Right atrium auricular region (tissue), 2 donors: ENCODE results near the gene CMBL. TPM values are rescaled to one million over a fixed set of nuclear protein-coding genes. Genes with fewer than 3 reads are reported as not detected.

Source experiments
- DNase-seq: peaks from one replicate; pipeline ENCODE4 v3.0.0-alpha.2; 2019; ENCODE audit warnings: low spot score
- H3K27ac ChIP-seq, 2 donors: fragments of 200-600 bp; sonication (generic); 1 replicate in 1 of 2; 2 replicates in 1 of 2; pipeline ENCODE4 v1.5.1; 2016 to 2019
- H3K27me3 ChIP-seq, 2 donors: fragments of 200-600 bp; sonication (generic); one replicate each; pipeline versions ENCODE4 v1.5.1 to v1.6.0; 2017 to 2019
- H3K36me3 ChIP-seq: fragments of 200-600 bp; sonication (generic); one replicate; pipeline ENCODE4 v1.5.1; 2016
- H3K4me1 ChIP-seq, 2 donors: fragments of 200-600 bp; sonication (generic); one replicate each; pipeline versions ENCODE4 v1.5.1 to v1.6.0; 2017 to 2019
- H3K4me3 ChIP-seq, 2 donors: fragments of 200-600 bp; sonication (generic); 1 replicate in 1 of 2; 2 replicates in 1 of 2; pipeline ENCODE4 v1.5.1; 2017 to 2019; ENCODE audit warnings: mild to moderate bottlenecking in 1 of 2, moderate library complexity in 1 of 2
- H3K9me3 ChIP-seq, 2 donors: fragments of 200-600 bp; sonication (generic); one replicate each; pipeline ENCODE4 v1.5.1; 2019
- CTCF ChIP-seq, 2 donors: fragments of 200-600 bp; sonication (generic); IDR thresholded peaks; one replicate each; pipeline ENCODE4 v1.5.1; 2019; ENCODE audit warnings: antibody characterized with exemption in 2 of 2
- total RNA-seq, 2 donors: library from RNA; depleted of rRNA; stranded (reverse); fragments of >200 nt; gene quantifications; one replicate each; pipeline ENCODE4 v1.1.0, GENCODE V29; 2016

Gene CMBL
- 10 to 100 TPM in 1 of 2 donors, 1 to 10 TPM in 1; 5.9 to 20.7 TPM for total RNA-seq

GRCh38 chr5:10307206-10308148 is at the start of gene CMBL:
Gene CMBL (minus strand): TSS chr5:10307902. CDS start chr5:10290762, 17,140 bp downstream.
- Histone ChIP-seq H3K4me1 (peaks cover 0 to 19% of the 10 kb centered on the region in 2 donors), H3K9me3 (no peaks in the 10 kb centered on the region), H3K36me3 (no peaks in the 10 kb centered on the region), H3K4me3 (peak within 1 kb of the TSS; percentile 67 to 68), H3K27me3 (no peaks in the 10 kb centered on the region), H3K27ac (peak within 1 kb of the TSS; percentile 81 to 87)
- no peak for TF ChIP-seq CTCF (IDR thresholded peaks at IDR 0.05)
- DNase-seq, result no peak

GRCh38 chr5:10355071-10355889 is 47.6 kb upstream of the CMBL start:
- H3K9me3 ChIP-seq, result no peaks in the 10 kb centered on the region
- peaks cover 0 to 59% of the 10 kb centered on the region in 2 donors for H3K4me1 ChIP-seq
- no peaks in the 10 kb centered on the region for H3K36me3 ChIP-seq
- TF ChIP-seq CTCF (IDR thresholded peaks at IDR 0.05), result no peak
- no peak for DNase-seq
- H3K27ac ChIP-seq, result peak overlapping the region in 1 of 2 donors; percentile 99
- no peaks in the 10 kb centered on the region for H3K27me3 ChIP-seq
- H3K4me3 ChIP-seq, result peak overlapping the region; percentile 89 to 98

- no peaks in the 10 kb centered on the region for H3K27me3 ChIP-seq
- DNase-seq, result peak; percentile 59
- H3K9me3 ChIP-seq, result no peaks in the 10 kb centered on the region
- peaks cover 0 to 58% of the 10 kb centered on the region in 2 donors for H3K4me1 ChIP-seq
- peak overlapping the region; percentile 89 to 98 for H3K4me3 ChIP-seq
- H3K36me3 ChIP-seq, result no peaks in the 10 kb centered on the region
- no peak for TF ChIP-seq CTCF (IDR thresholded peaks at IDR 0.05)
- H3K27ac ChIP-seq, result peak overlapping the region; percentile 99
Measured at GRCh38 chr5:10354048-10354872, 46.6 kb upstream of the CMBL start.

- Histone ChIP-seq H3K4me1 (peaks cover 0 to 53% of the 10 kb centered on the region in 2 donors), H3K9me3 (no peaks in the 10 kb centered on the region), H3K27ac (peak within 1 kb of the TSS; percentile 99), H3K4me3 (peak within 1 kb of the TSS; percentile 89 to 98), H3K27me3 (no peaks in the 10 kb centered on the region), H3K36me3 (no peaks in the 10 kb centered on the region)
- peak; percentile 93 for DNase-seq
- no peak for TF ChIP-seq CTCF (IDR thresholded peaks at IDR 0.05)
Measured at GRCh38 chr5:10353241-10354047, 45.7 kb upstream of the CMBL start, which contains the start of gene MARCHF6. Gene MARCHF6 (plus strand): TSS chr5:10353695. CDS start chr5:10353899, 204 bp downstream.
